HepG2 (cell line): ENCODE data around the gene U2SURP. TPM values are rescaled to one million over a fixed set of nuclear protein-coding genes. Genes with fewer than 3 reads are reported as not detected.

Experiments
- ARID2 ChIP-seq: sonication (generic); formaldehyde crosslinking; IDR thresholded peaks from 2 replicates; pipeline ENCODE4 v1.8.1; 2022; ENCODE audit warnings: mild to moderate bottlenecking, missing genetic modification reagents, borderline replicate concordance
- E2F2 ChIP-seq: sonication (generic); formaldehyde crosslinking; IDR thresholded peaks from 2 replicates; pipeline ENCODE4 v1.4.0; 2020; ENCODE audit warnings: missing genetic modification reagents, borderline replicate concordance
- GATAD2A ChIP-seq: IDR thresholded peaks from 2 replicates; pipeline ENCODE4 v1.6.1; 2016
- GMEB1 ChIP-seq: sonication (generic); formaldehyde crosslinking; IDR thresholded peaks from 2 replicates; pipeline ENCODE4 v1.5.1; 2020; ENCODE audit warnings: missing genetic modification reagents, mild to moderate bottlenecking, borderline replicate concordance
- HES4 ChIP-seq: sonication (generic); formaldehyde crosslinking; IDR thresholded peaks from 2 replicates; pipeline ENCODE4 v1.9.0; 2021; ENCODE audit warnings: mild to moderate bottlenecking, missing genetic modification reagents, borderline replicate concordance
- HNRNPH1 ChIP-seq: fragments of 200-400 bp; formaldehyde crosslinking; optimal IDR thresholded peaks from 2 replicates; pipeline ENCODE3; 2017; ENCODE audit warnings: mild to moderate bottlenecking, low read depth, low read length
- HOXD1 ChIP-seq: sonication (generic); formaldehyde crosslinking; IDR thresholded peaks from 2 replicates; pipeline ENCODE4 v1.5.0; 2020; ENCODE audit warnings: missing genetic modification reagents
- PAXIP1 ChIP-seq: sonication (generic); formaldehyde crosslinking; conservative IDR thresholded peaks from 2 replicates; pipeline ENCODE4 v1.4.0; 2020; ENCODE audit warnings: mild to moderate bottlenecking, missing genetic modification reagents, moderate library complexity
- RXRA ChIP-seq: sonication (generic); formaldehyde crosslinking; IDR thresholded peaks from 2 replicates; pipeline ENCODE4 v1.5.1; 2020; ENCODE audit warnings: missing genetic modification reagents
- SKIL ChIP-seq: sonication (generic); formaldehyde crosslinking; IDR thresholded peaks from 2 replicates; pipeline ENCODE4 v1.8.0; 2022; ENCODE audit warnings: missing genetic modification reagents, mild to moderate bottlenecking, moderate library complexity, borderline replicate concordance
- TFDP1 ChIP-seq: IDR thresholded peaks from 2 replicates; pipeline ENCODE4 v1.6.1; 2016; ENCODE audit warnings: missing compliant biosample characterization, missing genetic modification reagents, borderline replicate concordance
- ZFX ChIP-seq: sonication (generic); formaldehyde crosslinking; IDR thresholded peaks from 2 replicates; pipeline ENCODE4 v1.4.0; 2020; ENCODE audit warnings: mild to moderate bottlenecking, low read depth, missing genetic modification reagents, moderate library complexity
- ZNF331 ChIP-seq: sonication (generic); formaldehyde crosslinking; IDR thresholded peaks from 2 replicates; pipeline ENCODE4 v1.4.0; 2020; ENCODE audit warnings: missing genetic modification reagents
- ZNF496 ChIP-seq: sonication (generic); formaldehyde crosslinking; IDR thresholded peaks from 2 replicates; pipeline ENCODE4 v1.8.1; 2023; ENCODE audit warnings: mild to moderate bottlenecking, moderate library complexity, missing genetic modification reagents; ENCODE audit not compliant: insufficient replicate concordance
- ZNF557 ChIP-seq: sonication (generic); formaldehyde crosslinking; IDR thresholded peaks from 2 replicates; pipeline ENCODE4 v1.4.0; 2020; ENCODE audit warnings: missing genetic modification reagents
- ZNF784 ChIP-seq: sonication (generic); formaldehyde crosslinking; IDR thresholded peaks from 2 replicates; pipeline ENCODE4 v1.5.1; 2020; ENCODE audit warnings: missing genetic modification reagents, mild to moderate bottlenecking, borderline replicate concordance
- polyA plus RNA-seq, 8 experiments: library from polyadenylated mRNA; depleted of rRNA in 3 of 8; stranded (reverse) in 7 of 8; unstranded in 1 of 8; fragments of >200 nt; fragmentation: Illumina TruSeq in 4 of 8; extraction: Trizol in 4 of 8; gene quantifications; 2 replicates each; pipeline versions ENCODE4 v1.2.1 to v1.2.3, GENCODE V29; 2011 to 2016; ENCODE audit warnings: low read depth in 4 of 8, missing spikeins in 1 of 8, mixed read lengths in 1 of 8; ENCODE audit not compliant: insufficient read depth in 1 of 8
- total RNA-seq, 5 experiments: library from RNA; depleted of rRNA; stranded (reverse); fragments of >200 nt; fragmentation: Illumina TruSeq; extraction: Trizol; gene quantifications; 2 replicates each; pipeline ENCODE4 v1.2.3, GENCODE V29; 2016; ENCODE audit warnings: low read depth in 1 of 5

U2SURP gene
- total and polyA plus RNA-seq, 2 of the 13 experiments (the other 11 are each of a cell fraction or from before 2014, with no cell fraction given) = 55.9 to 173 TPM

GRCh38 chr3:142963516-142964448 is 37.6 kb upstream of the U2SURP start, which contains the start of gene PAQR9 (continued):
- TF ChIP-seq HES4 (CRISPR knock-in tag) = peak; percentile 76; the same call in 1 of the 2 replicates
- TF ChIP-seq GMEB1 = peak; percentile 39; the same call in 1 of the 2 replicates
- TF ChIP-seq ARID2 (CRISPR knock-in tag) = no peak
- 0 out of 2 replicates have a peak, but pooled peaks have one; percentile 26 for TF ChIP-seq SKIL (CRISPR knock-in tag)
- 0 out of 2 replicates have a peak, but pooled peaks have one; percentile 51 for TF ChIP-seq ZNF331 (CRISPR knock-in tag)
- TF ChIP-seq GATAD2A (CRISPR knock-in tag) = peak; percentile 45; the same call in 1 of the 2 replicates
- peak; percentile 48; the same call in 1 of the 2 replicates for TF ChIP-seq E2F2 (CRISPR knock-in tag)
- 0 out of 2 replicates have a peak, but pooled peaks have one; percentile 82 for TF ChIP-seq ZNF557 (CRISPR knock-in tag)
- peak; percentile 49; the same call in 1 of the 2 replicates for TF ChIP-seq RXRA (CRISPR knock-in tag)
- no peak for TF ChIP-seq ZNF496 (CRISPR knock-in tag)
- TF ChIP-seq ZNF784 = no peak; the same call in 1 of the 2 replicates
- 0 out of 2 replicates have a peak, but pooled peaks have one; percentile 33 for TF ChIP-seq HOXD1
- no peak for TF ChIP-seq HNRNPH1
- peak; percentile 66 for TF ChIP-seq PAXIP1
- TF ChIP-seq TFDP1 (CRISPR knock-in tag) = peak; percentile 15; the same call in 1 of the 2 replicates
- peak; percentile 58; the same call in 1 of the 2 replicates for TF ChIP-seq ZFX (CRISPR knock-in tag)
